Measurements from ENCODE around the gene TBL1X. TPM values are rescaled to one million over a fixed set of nuclear protein-coding genes. Genes with fewer than 3 reads are reported as not detected.

TBL1X gene
- total RNA-seq, 6 donors from 2014 or later = 6.3 to 21.4 (median 12.8) TPM

DNA sequence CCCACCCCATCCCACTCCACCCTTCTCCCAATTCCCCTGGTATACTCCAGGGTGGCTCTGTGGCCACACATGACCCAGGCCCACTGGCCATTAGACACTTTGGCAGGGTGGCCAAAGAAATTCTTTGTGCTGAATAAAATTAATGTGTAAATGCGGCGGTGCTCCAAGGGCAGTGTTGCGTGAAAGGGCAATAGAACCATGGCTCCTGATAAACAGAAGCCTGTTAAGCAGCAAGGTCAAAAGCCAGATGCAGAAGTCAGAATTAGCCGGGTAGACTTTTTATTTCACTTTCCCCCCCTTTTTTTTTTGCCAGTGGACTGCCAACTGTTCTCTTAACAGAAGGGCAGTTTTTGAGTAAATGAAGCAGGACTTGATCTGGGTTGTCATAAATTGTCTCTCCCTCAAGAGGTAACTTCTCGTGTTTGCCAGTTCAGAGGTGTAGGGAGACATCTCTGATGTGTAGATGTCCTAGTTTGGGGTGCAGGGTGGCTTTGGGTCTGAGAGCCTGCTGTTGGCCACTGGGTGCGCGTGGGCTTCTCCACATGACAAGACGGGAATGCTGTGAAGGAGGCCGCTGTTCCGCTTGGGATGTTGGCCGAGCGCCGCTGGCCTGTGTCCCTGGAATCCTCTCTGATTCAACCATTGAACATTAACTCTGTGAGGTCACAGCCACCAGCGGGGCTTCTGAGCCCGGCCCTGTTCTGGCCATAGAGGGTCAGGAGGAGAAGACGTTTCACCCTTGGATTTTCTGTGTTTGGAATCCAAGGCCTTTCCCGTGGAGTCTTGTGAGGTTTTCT, 139.5 kb downstream of the TBL1X start:
- Histone ChIP-seq H3K4me1 (no peaks in the 10 kb centered on the region), H3K27me3 (no peaks in the 10 kb centered on the region), H3K36me3 (no peaks in the 10 kb centered on the region), H3K4me3 (no peak overlapping the region), H3K27ac (no peak overlapping the region), H3K9me3 (no peaks in the 10 kb centered on the region)
- 86 to 89% methylated on average over 3 to 17 of the region's 17 CpGs for WGBS, 2 donors
- peak in 1 of 2 donors; percentile 81 for ATAC-seq (ENCODE audit: low FRiP score in 2 of 2)
- TF ChIP-seq POLR2A (IDR thresholded peaks at IDR 0.05) (no peak), POLR2AphosphoS5 (IDR thresholded peaks at IDR 0.05) (no peak), EP300 (IDR thresholded peaks at IDR 0.05) (no peak)
- TF ChIP-seq, protein P1, sequence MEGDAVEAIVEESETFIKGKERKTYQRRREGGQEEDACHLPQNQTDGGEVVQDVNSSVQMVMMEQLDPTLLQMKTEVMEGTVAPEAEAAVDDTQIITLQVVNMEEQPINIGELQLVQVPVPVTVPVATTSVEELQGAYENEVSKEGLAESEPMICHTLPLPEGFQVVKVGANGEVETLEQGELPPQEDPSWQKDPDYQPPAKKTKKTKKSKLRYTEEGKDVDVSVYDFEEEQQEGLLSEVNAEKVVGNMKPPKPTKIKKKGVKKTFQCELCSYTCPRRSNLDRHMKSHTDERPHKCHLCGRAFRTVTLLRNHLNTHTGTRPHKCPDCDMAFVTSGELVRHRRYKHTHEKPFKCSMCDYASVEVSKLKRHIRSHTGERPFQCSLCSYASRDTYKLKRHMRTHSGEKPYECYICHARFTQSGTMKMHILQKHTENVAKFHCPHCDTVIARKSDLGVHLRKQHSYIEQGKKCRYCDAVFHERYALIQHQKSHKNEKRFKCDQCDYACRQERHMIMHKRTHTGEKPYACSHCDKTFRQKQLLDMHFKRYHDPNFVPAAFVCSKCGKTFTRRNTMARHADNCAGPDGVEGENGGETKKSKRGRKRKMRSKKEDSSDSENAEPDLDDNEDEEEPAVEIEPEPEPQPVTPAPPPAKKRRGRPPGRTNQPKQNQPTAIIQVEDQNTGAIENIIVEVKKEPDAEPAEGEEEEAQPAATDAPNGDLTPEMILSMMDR (IDR thresholded peaks at IDR 0.05) = no peak
- DNase-seq = peak in 1 of 2 donors; percentile 59

DNA sequence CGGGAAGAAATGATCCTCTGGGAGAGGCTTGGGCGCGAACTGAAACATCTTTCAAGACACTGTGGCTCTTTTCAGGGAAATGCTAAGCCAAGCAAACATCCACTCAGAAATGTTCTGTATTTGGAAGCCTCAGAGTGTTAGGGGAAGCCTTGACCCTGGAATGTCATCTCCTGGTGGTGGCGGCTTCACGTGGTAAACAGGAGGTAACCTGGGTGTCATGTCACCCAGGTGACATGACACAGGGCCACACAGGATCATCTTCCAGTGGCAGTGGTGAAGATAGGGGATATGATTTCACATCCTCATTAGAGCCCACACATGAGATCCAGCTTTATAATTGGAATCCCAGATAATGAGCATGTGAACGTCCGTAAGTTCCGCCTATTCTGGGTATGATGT, 140.0 kb downstream of the TBL1X start:
- 90 to 94% methylated on average over 7 to 8 of the region's 8 CpGs for WGBS, 2 donors

DNA sequence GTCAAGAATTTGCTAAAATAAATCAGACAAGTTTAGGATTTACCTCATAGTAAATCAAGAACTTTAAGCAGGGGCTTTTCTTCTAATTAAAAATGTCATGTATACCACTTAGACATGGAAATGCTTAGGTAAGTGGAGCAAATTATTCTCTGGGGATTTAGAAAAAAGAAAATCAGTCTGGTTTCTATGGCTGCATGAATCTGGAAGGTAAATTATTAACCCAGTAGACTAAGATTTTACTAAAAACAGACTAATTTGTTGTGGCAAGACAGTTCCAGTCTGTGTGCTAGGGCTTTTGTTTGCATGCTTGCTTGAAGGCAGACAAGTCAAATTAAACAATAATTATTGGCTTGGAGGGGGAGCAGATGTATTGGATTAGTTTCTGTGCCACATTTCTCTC, 140.6 kb downstream of the TBL1X start:
- H3K9me3 ChIP-seq = no peaks in the 10 kb centered on the region
- H3K4me1 ChIP-seq = no peaks in the 10 kb centered on the region
- ATAC-seq (ENCODE audit: low FRiP score in 2 of 2) (no peak), DNase-seq (no peak)
- H3K27ac ChIP-seq = no peak overlapping the region
- TF ChIP-seq POLR2AphosphoS5 (IDR thresholded peaks at IDR 0.05) (no peak), EP300 (IDR thresholded peaks at IDR 0.05) (no peak), POLR2A (IDR thresholded peaks at IDR 0.05) (no peak)
- TF ChIP-seq, protein P1 (IDR thresholded peaks at IDR 0.05) = no peak
- no peaks in the 10 kb centered on the region for H3K27me3 ChIP-seq
- no peaks in the 10 kb centered on the region for H3K36me3 ChIP-seq
- no peak overlapping the region for H3K4me3 ChIP-seq

More for the DNA sequence above, 140.0 kb downstream of the TBL1X start:
- TF ChIP-seq, protein P1 (IDR thresholded peaks at IDR 0.05) = no peak
- TF ChIP-seq EP300 (IDR thresholded peaks at IDR 0.05) = no peak
- no peak for TF ChIP-seq POLR2A (IDR thresholded peaks at IDR 0.05)
- TF ChIP-seq POLR2AphosphoS5 (IDR thresholded peaks at IDR 0.05) = no peak
- no peaks in the 10 kb centered on the region for H3K27me3 ChIP-seq
- no peaks in the 10 kb centered on the region for H3K9me3 ChIP-seq
- H3K4me1 ChIP-seq = no peaks in the 10 kb centered on the region
- ATAC-seq (ENCODE audit: low FRiP score in 2 of 2) = no peak
- no peak overlapping the region for H3K27ac ChIP-seq
- H3K4me3 ChIP-seq = no peak overlapping the region
- H3K36me3 ChIP-seq = no peaks in the 10 kb centered on the region
- DNase-seq = no peak

DNA sequence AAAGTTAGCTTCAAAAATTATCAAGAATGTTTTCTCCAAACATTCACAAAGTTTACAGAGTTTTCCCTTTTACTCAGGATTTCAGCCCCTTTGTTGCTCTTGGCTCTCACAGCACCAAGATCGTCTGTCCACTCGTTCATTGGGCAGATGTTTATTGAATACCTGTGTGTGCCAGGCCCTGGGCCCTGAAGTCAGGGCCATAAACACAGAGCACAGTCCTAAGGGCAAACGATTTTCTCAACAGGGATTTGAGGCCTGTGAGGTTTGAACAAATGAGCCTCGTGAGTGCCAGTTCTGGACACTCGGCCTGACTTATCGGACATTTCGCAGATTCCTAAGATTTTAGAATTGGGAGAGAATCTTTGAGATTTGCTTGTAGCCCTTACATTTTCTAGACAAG, 142.1 kb downstream of the TBL1X start:
- 85 to 87% methylated on average over 7 of the region's 7 CpGs for whole genome bisulfite sequencing, 2 donors
- H3K27ac ChIP-seq = no peak overlapping the region

More for the DNA sequence above, 142.1 kb downstream of the TBL1X start:
- ATAC-seq (ENCODE audit: low FRiP score in 2 of 2) (no peak), DNase-seq (no peak)
- Histone ChIP-seq H3K9me3 (no peaks in the 10 kb centered on the region), H3K27me3 (no peaks in the 10 kb centered on the region), H3K4me1 (no peaks in the 10 kb centered on the region), H3K4me3 (no peak overlapping the region), H3K36me3 (no peaks in the 10 kb centered on the region)
- TF ChIP-seq POLR2AphosphoS5 (IDR thresholded peaks at IDR 0.05) (no peak), EP300 (IDR thresholded peaks at IDR 0.05) (no peak), POLR2A (IDR thresholded peaks at IDR 0.05) (no peak)
- TF ChIP-seq, protein P1 (IDR thresholded peaks at IDR 0.05) = no peak
